Measurements from ENCODE around the gene CGB5.
"Not testable (repeated sequence)": the region's sequence is repeated elsewhere in the genome, so short reads cannot be mapped to it uniquely, and the experiment has no call there.

The CGB5 gene

DNA sequence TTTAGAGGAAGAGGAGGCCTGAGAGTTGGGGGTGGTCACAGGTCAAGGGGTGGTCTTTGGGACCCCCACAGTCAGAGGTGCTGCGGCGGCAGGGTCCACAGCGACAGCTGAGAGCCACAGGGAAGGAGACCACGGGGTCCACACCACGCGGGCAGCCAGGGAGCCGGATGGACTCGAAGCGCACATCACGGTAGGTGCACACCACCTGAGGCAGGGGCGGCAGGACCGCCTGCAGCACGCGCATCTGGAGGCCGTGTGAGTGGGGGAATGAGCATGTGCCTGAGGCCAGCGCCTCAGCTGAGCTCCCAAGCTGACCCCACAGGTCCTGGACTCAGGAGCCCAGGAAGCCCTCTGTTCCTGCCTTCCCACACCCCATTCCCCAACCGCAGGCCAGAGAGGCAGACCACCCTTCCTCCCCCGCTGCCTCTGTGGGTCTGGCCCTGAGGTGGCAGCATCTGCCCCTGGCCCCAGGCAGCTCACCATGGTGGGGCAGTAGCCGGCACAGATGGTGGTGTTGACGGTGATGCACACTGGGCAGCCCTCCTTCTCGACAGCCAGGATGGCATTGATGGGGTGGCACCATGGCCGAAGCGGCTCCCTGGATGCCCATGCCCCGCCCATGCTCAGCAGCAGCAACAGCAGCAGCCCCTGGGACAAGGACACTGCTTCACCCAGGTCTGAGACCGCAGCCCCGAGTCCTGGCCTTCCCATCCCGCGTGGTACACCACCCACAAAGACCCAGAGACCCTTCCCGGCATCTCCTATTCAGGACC lies 27.4 kb upstream of the CGB5 start:
- no peak for DNase-seq (ENCODE audit: low read depth)
- TF ChIP-seq, protein P1, sequence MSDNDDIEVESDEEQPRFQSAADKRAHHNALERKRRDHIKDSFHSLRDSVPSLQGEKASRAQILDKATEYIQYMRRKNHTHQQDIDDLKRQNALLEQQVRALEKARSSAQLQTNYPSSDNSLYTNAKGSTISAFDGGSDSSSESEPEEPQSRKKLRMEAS (IDR thresholded peaks at IDR 0.05; ENCODE audit: low read depth, low read length): no peak
- TF ChIP-seq, protein P2, sequence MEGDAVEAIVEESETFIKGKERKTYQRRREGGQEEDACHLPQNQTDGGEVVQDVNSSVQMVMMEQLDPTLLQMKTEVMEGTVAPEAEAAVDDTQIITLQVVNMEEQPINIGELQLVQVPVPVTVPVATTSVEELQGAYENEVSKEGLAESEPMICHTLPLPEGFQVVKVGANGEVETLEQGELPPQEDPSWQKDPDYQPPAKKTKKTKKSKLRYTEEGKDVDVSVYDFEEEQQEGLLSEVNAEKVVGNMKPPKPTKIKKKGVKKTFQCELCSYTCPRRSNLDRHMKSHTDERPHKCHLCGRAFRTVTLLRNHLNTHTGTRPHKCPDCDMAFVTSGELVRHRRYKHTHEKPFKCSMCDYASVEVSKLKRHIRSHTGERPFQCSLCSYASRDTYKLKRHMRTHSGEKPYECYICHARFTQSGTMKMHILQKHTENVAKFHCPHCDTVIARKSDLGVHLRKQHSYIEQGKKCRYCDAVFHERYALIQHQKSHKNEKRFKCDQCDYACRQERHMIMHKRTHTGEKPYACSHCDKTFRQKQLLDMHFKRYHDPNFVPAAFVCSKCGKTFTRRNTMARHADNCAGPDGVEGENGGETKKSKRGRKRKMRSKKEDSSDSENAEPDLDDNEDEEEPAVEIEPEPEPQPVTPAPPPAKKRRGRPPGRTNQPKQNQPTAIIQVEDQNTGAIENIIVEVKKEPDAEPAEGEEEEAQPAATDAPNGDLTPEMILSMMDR (IDR thresholded peaks at IDR 0.05; ENCODE audit: low read depth, low read length): no peak
- TF ChIP-seq MYC (IDR thresholded peaks at IDR 0.05; ENCODE audit: low read depth, low read length): no peak
- TF ChIP-seq POLR2A (IDR thresholded peaks at IDR 0.05; ENCODE audit: extremely low read depth, insufficient read length): no peak

DNA sequence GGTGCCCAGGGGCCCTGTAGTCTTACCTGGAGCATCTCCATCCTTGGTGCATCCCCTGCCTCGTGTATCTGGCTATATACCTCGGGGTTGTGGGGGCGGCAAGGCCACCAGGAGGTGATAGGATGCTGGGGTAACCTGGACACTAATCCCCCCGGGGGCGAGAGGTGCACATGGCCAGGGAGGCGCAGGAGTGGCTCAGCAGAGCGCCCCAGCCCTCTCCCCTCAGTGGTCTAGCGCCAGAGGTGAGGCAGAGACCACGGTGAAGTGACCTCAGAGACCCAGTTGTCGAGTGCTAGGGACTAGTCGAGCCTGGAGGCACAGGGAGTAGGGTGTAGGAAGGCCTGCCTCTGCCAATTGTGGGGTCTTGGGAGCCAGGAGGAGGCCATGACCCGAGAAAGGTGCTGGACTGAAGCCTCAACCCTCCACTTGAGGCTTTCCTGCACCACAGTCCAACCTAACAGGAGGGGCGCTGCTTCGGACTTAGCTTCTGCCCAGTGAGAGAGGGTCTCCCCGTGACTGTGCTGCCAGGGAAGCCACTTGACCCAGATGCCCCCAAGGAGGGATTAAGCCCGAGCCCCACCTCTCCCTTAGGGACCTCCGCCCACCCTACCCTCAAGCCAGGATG lies 26.5 kb upstream of the CGB5 start, which contains the start of gene LHB:
TSS of gene LHB (minus strand) at position 51 of the 625 bp plus-strand sequence. CDS start at position 41, 10 bp downstream.
- no peak for TF ChIP-seq MYC (IDR thresholded peaks at IDR 0.05; ENCODE audit: low read depth, low read length)
- TF ChIP-seq POLR2A (IDR thresholded peaks at IDR 0.05; ENCODE audit: extremely low read depth, insufficient read length): no peak
- TF ChIP-seq, protein P1 (IDR thresholded peaks at IDR 0.05; ENCODE audit: low read depth, low read length): no peak
- TF ChIP-seq, protein P2 (IDR thresholded peaks at IDR 0.05; ENCODE audit: low read depth, low read length): no peak
- H3K4me3 ChIP-seq (ENCODE audit: low read depth, low read length): no peak within 1 kb of the TSS
- no peak for DNase-seq (ENCODE audit: low read depth)

More for the DNA sequence above, 27.4 kb upstream of the CGB5 start:
- no peak overlapping the region for H3K4me3 ChIP-seq (ENCODE audit: low read depth, low read length)

DNA sequence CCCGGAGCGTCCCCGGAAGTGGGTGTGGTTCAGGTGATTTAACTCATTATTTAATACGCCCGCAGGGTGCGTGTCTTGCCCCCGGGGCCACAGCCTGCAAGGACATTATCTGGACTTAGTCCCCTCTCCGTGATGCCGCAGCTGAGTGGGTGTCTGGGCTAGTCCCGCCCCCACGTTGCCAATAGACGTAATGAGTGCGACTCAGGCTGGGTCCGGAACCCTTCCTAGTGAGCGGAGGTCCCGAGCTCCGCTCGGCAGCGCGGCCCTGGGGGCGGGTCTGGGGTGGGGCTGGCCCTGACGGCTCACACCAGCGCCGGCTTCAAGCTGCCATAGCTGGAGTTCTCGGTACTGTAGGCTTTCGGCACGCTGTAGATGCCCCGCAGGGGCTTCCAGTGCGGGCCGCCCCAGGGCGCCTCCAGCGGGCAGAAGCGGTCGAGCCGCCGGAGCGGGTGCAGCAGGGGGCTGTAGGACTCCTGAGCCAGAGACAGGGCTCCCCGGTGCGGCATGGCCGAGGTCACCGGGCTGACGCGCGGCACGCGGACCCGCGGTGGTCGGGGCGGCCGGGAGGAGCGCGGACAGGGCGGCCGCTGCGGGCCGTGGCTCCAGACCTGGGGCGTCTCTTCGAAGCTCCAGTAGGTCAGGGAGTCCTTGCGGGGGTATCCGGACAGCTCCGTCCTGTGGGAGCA lies 25.8 kb upstream of the CGB5 start:
- no peak overlapping the region for H3K4me3 ChIP-seq (ENCODE audit: low read depth, low read length)
- DNase-seq (ENCODE audit: low read depth): peak; percentile 81
- no peak for TF ChIP-seq MYC (IDR thresholded peaks at IDR 0.05; ENCODE audit: low read depth, low read length)
- TF ChIP-seq, protein P2 (IDR thresholded peaks at IDR 0.05; ENCODE audit: low read depth, low read length): peak; percentile 45

DNA sequence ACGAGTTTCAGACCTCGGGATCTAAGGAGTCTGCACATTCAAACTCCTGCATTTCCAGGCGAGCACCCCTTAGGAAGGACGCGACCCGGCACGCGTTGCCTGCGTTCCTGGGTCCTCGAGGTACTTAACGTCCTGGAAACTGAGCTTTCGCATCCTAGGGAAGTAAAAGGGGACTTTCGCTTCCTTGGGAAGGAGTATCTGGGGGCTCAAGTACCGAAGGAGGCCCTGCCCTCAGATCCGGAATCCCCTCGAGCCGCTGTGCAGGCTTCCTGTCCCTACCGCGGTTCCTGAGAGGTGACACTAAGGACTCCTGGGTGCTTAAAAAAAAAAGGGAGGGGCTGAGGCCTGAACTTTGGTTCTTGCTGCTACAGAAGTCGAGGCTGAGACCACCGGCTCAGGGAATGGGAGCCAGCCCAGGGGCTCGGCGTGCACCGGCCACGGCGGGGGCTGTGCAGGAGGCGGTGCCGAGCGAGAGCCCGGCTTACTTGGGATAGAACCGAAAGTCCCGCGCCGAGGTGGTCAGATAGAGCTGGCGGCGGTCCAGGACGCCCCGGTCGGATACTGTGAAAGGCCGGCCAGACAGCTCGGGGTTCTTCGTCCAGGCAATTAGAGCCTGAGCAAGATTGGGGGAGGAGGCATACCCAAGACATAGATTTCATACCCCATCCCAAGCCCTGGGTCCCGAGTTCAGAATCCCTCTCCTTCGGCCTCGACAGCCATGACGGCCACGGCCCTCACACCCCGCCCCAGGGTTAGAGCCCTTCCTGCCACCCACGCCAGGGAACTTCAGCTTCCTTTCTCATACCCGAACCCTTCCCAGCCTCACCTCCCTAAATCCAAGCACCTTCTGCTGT lies 25.0 kb upstream of the CGB5 start:
- DNase-seq (ENCODE audit: low read depth): not testable (repeated sequence)

DNA sequence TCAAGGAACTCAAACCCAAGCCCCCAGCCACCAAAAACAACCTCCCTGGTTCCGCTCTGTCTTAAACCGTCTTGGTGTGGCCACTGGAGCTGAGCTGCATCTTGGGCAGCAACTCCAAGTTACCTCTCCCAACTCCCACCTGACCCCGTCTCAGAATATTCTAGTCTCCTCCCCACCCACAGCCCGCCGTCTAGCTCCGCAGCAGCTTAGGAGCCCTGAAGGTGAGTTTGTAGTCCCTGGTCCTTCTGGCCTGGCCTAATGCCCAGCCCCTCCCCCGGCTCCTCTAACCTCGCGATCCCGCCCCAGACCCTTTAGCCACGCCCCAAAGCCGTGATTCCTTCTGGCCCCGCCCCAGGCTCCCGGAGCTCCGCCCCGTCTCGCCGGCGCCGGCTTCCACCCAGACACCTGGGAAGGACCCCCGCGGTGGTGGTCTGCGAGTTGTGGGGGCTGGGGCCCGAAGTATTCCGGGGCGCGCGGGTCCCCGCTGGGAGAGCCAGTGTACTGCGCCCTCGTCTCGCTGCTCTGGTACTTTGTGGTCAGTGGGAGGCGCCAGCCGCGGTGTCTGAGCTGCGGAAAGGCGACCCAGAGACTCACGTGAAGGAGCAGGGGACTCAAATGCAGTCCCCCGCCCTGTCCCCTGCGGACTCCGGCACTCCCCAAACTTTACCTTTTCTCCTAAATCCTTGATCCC lies 24.3 kb upstream of the CGB5 start:
- TF ChIP-seq, protein P1 (IDR thresholded peaks at IDR 0.05; ENCODE audit: low read depth, low read length): no peak
- TF ChIP-seq, protein P2 (IDR thresholded peaks at IDR 0.05; ENCODE audit: low read depth, low read length): no peak
- TF ChIP-seq POLR2A (IDR thresholded peaks at IDR 0.05; ENCODE audit: extremely low read depth, insufficient read length) (no peak), MYC (IDR thresholded peaks at IDR 0.05; ENCODE audit: low read depth, low read length) (no peak)
- DNase-seq (ENCODE audit: low read depth): peak; percentile 46
- H3K4me3 ChIP-seq (ENCODE audit: low read depth, low read length): no peak overlapping the region

More for the DNA sequence above, 25.0 kb upstream of the CGB5 start:
- H3K4me3 ChIP-seq (ENCODE audit: low read depth, low read length): not testable (repeated sequence)

All from NB4 (cell line).